Epithelial cell of proximal tubule (primary cell): ENCODE results near the gene BTN1A1. TPM values are rescaled to one million over a fixed set of nuclear protein-coding genes. Genes with fewer than 3 reads are reported as not detected.

Experiments used
- DNase-seq: peaks from one replicate; pipeline ENCODE4 v3.0.0-alpha.2; 2011; ENCODE audit warnings: low read depth
- H3K4me3 ChIP-seq: 2 replicates; pipeline ENCODE4 v1.5.1; 2011; ENCODE audit warnings: low read depth, mild to moderate bottlenecking, low read length
- CTCF ChIP-seq: conservative IDR thresholded peaks from 2 replicates; pipeline ENCODE4 v1.5.1; 2012; ENCODE audit warnings: low read depth, mild to moderate bottlenecking, low read length
- total RNA-seq: library from RNA; depleted of rRNA; stranded (reverse); fragments of >200 nt; gene quantifications from 2 replicates; pipeline ENCODE4 v1.2.3, GENCODE V29; 2015

BTN1A1 gene
- total RNA-seq, 1 donor from 2014 or later, result not detected

DNA sequence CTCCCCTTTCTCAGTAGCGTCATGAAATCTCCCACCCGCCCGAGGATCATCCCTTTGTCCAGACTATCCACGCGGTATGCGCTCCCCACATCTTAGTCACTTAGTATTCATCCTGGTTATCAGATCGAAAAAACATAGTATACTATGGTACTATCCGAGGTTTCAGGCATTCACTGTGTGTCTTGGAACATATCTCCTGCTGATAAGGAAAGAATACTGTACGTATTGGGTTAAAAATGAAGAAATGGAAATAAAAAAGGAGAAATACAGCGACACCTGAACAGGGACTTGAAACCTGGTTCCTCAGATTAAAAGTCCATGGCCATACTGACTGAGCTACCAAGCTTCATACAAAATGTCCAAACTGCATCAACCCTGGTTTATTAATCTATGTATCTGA, 52.1 kb downstream of the BTN1A1 start:
- DNase-seq, result no peak
- H3K4me3 ChIP-seq, result no peak overlapping the region
- TF ChIP-seq CTCF, result no peak

GRCh38 chr6:26552640-26553188, 52.6 kb downstream of the BTN1A1 start:
- DNase-seq, result no peak
- H3K4me3 ChIP-seq, result peak overlapping the region; percentile 62
- TF ChIP-seq CTCF, result no peak

DNA sequence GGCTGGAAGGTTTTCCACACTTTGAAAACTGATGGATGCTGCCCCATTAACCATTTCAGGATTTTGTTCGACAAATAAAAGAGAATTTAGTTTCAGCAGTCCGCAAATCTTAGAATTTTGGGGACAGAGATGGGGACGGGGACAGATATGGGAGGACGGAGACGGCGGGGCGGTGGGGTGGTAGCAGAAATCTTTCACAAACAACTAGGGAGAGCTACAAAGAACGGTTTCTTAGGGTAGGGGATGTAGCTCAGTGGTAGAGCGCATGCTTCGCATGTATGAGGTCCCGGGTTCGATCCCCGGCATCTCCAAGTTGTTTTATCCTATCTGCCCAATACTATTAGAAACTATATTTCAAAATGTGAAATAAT, 53.1 kb downstream of the BTN1A1 start:
- peak overlapping the region; percentile 62 for H3K4me3 ChIP-seq
- DNase-seq, result no peak
- TF ChIP-seq CTCF, result no peak

GRCh38 chr6:26553635-26554446, 53.7 kb downstream of the BTN1A1 start:
- peak overlapping the region; percentile 62 for H3K4me3 ChIP-seq
- no peak for TF ChIP-seq CTCF
- DNase-seq, result no peak

DNA sequence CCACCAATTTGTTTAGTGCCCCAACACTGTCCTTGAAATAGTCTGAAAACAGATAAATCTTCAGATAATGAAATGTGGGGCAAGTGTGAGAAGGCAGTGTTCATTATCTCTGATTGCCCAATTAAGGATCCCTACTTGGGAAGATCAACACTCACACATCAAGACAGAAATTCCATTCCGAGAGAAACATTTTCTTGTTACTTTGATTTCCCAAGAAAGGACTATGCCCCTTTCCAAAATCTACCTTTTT, 54.3 kb downstream of the BTN1A1 start:
- peak overlapping the region; percentile 62 for H3K4me3 ChIP-seq
- no peak for DNase-seq
- no peak for TF ChIP-seq CTCF

GRCh38 chr6:26554697-26555504, 54.8 kb downstream of the BTN1A1 start:
- DNase-seq, result no peak
- H3K4me3 ChIP-seq, result peak overlapping the region; percentile 62
- no peak for TF ChIP-seq CTCF
